22Rv1 (cell line): ENCODE measurements around the gene WDR55.

Experiments used
- CTCF ChIP-seq: fragments of 450-650 bp; IDR thresholded peaks from 2 replicates; pipeline ENCODE4 v1.5.1; 2017; ENCODE audit warnings: mild to moderate bottlenecking
- ZFX ChIP-seq: fragments of 450-650 bp; IDR thresholded peaks from 2 replicates; pipeline ENCODE4 v1.6.1; 2017; ENCODE audit warnings: antibody characterized with exemption, borderline replicate concordance

- TF ChIP-seq CTCF (peak; percentile 82), ZFX (no peak)
Observed at GRCh38 chr5:140639148-140639981, 25.3 kb upstream of the WDR55 start, which contains the start of gene TMCO6.
